ENCODE data around the gene ANKS1A. TPM values are rescaled to one million over a fixed set of nuclear protein-coding genes. Genes with fewer than 3 reads are reported as not detected.
"Not testable (repeated sequence)": the region's sequence is repeated elsewhere in the genome, so short reads cannot be mapped to it uniquely, and the experiment has no call there.

Gene ANKS1A
- total RNA-seq, 1 donor from 2014 or later, result 13.6 TPM

- no peak for ATAC-seq
Measured at GRCh38 chr6:34961574-34961973, 72.5 kb downstream of the ANKS1A start.

GRCh38 chr6:34964564-34964963, 75.5 kb downstream of the ANKS1A start:
- no peak for ATAC-seq

GRCh38 chr6:34967461-34967860, 78.4 kb downstream of the ANKS1A start:
- no peak for ATAC-seq

- ATAC-seq, result peak; percentile 95
Measured at GRCh38 chr6:34969662-34970265, 80.7 kb downstream of the ANKS1A start.

GRCh38 chr6:34970488-34970887, 81.4 kb downstream of the ANKS1A start:
- ATAC-seq, result no peak

- ATAC-seq, result no peak
Measured at GRCh38 chr6:34970957-34971356, 81.9 kb downstream of the ANKS1A start.

GRCh38 chr6:34973547-34974248, 84.6 kb downstream of the ANKS1A start:
- no peak for ATAC-seq

GRCh38 chr6:34974249-34974642, 85.2 kb downstream of the ANKS1A start:
- no peak for ATAC-seq

- no peak for ATAC-seq
Measured at GRCh38 chr6:34976239-34976638, 87.2 kb downstream of the ANKS1A start.

GRCh38 chr6:34979218-34979617, 90.2 kb downstream of the ANKS1A start:
- no peak for ATAC-seq

- ATAC-seq, result no peak
Measured at GRCh38 chr6:34979994-34980393, 90.9 kb downstream of the ANKS1A start.

GRCh38 chr6:34981366-34981765, 92.3 kb downstream of the ANKS1A start:
- no peak for ATAC-seq

- ATAC-seq, result no peak
Measured at GRCh38 chr6:34981951-34982350, 92.9 kb downstream of the ANKS1A start.

- peak; percentile 61 for ATAC-seq
Measured at GRCh38 chr6:34982424-34982852, 93.4 kb downstream of the ANKS1A start.

- ATAC-seq, result no peak
Measured at GRCh38 chr6:34984416-34984815, 95.4 kb downstream of the ANKS1A start.

GRCh38 chr6:34985236-34985635, 96.2 kb downstream of the ANKS1A start:
- no peak for ATAC-seq

GRCh38 chr6:34986845-34987246, 97.8 kb downstream of the ANKS1A start:
- peak; percentile 85 for ATAC-seq

- no peak for ATAC-seq
Measured at GRCh38 chr6:34987506-34987905, 98.5 kb downstream of the ANKS1A start.

GRCh38 chr6:34990971-34991560, 102.0 kb downstream of the ANKS1A start:
- ATAC-seq, result no peak

GRCh38 chr6:34992376-34992775, 103.3 kb downstream of the ANKS1A start:
- ATAC-seq, result no peak

GRCh38 chr6:34993213-34993612, 104.2 kb downstream of the ANKS1A start:
- no peak for ATAC-seq

- ATAC-seq, result peak; percentile 51
Measured at GRCh38 chr6:34994693-34995092, 105.6 kb downstream of the ANKS1A start.

GRCh38 chr6:34998417-34998816, 109.4 kb downstream of the ANKS1A start:
- not testable (repeated sequence) for ATAC-seq

GRCh38 chr6:34999153-34999552, 110.1 kb downstream of the ANKS1A start:
- not testable (repeated sequence) for ATAC-seq
